Endothelial cell (in vitro differentiated cells): ENCODE results near the gene TOMM40L. TPM values are rescaled to one million over a fixed set of nuclear protein-coding genes. Genes with fewer than 3 reads are reported as not detected.

ENCODE experiments used
- DNase-seq: peaks from one replicate; pipeline ENCODE4 v3.0.0; 2021; ENCODE audit warnings: low spot score
- H3K27ac Mint-ChIP-seq: one replicate; pipeline ENCODE4 v1.8.0; 2021; ENCODE audit warnings: mixed read lengths, inconsistent platforms; ENCODE audit not compliant: unreplicated experiment
- H3K27me3 Mint-ChIP-seq: one replicate; pipeline ENCODE4 v1.8.0; 2021; ENCODE audit warnings: mild to moderate bottlenecking, moderate library complexity, mixed read lengths, inconsistent platforms; ENCODE audit not compliant: unreplicated experiment
- H3K36me3 Mint-ChIP-seq: one replicate; pipeline ENCODE4 v1.8.0; 2021; ENCODE audit warnings: mild to moderate bottlenecking, low read depth, mixed read lengths, inconsistent platforms; ENCODE audit not compliant: unreplicated experiment
- H3K4me1 Mint-ChIP-seq: one replicate; pipeline ENCODE4 v1.8.0; 2021; ENCODE audit warnings: mild to moderate bottlenecking, mixed read lengths, inconsistent platforms; ENCODE audit not compliant: unreplicated experiment
- H3K4me3 Mint-ChIP-seq: one replicate; pipeline ENCODE4 v1.8.0; 2021; ENCODE audit warnings: mild to moderate bottlenecking, mixed read lengths, inconsistent platforms; ENCODE audit not compliant: unreplicated experiment
- H3K9me3 Mint-ChIP-seq: one replicate; pipeline ENCODE4 v1.8.0; 2021; ENCODE audit warnings: mixed read lengths, inconsistent platforms; ENCODE audit not compliant: unreplicated experiment
- CTCF ChIP-seq: fragments of 200-600 bp; sonication (generic); IDR thresholded peaks from one replicate; pipeline ENCODE4 v1.5.0; 2021; ENCODE audit warnings: antibody characterized with exemption; ENCODE audit not compliant: unreplicated experiment
- total RNA-seq: library from RNA; stranded (reverse); fragmentation: NEBNext Ultra II Directional; extraction: Animal tissue kit (Norgen Biotek cat#: 25700); gene quantifications from one replicate; pipeline ENCODE4 v1.2.1, GENCODE V29; 2021; ENCODE audit not compliant: unreplicated experiment

Gene TOMM40L
- total RNA-seq, 1 donor from 2014 or later = 22.0 TPM

GRCh38 chr1:161192476-161193465 lies 33.1 kb upstream of the TOMM40L start:
- Mint-ChIP-seq H3K4me3 (peak overlapping the region; percentile 70), H3K27me3 (peaks cover 9% of the 10 kb centered on the region), H3K4me1 (peaks cover 69% of the 10 kb centered on the region), H3K27ac (peak overlapping the region; percentile 13), H3K36me3 (peaks cover 25% of the 10 kb centered on the region), H3K9me3 (no peaks in the 10 kb centered on the region)
- DNase-seq = peak; percentile 61
- TF ChIP-seq CTCF = peak; percentile 79

GRCh38 chr1:161193561-161194235 lies 32.2 kb upstream of the TOMM40L start:
- DNase-seq = no peak
- Mint-ChIP-seq H3K36me3 (peaks cover 25% of the 10 kb centered on the region), H3K4me1 (peaks cover 71% of the 10 kb centered on the region), H3K4me3 (no peak overlapping the region), H3K27me3 (peaks cover 9% of the 10 kb centered on the region), H3K27ac (peak overlapping the region; percentile 13), H3K9me3 (no peaks in the 10 kb centered on the region)
- no peak for TF ChIP-seq CTCF

DNA sequence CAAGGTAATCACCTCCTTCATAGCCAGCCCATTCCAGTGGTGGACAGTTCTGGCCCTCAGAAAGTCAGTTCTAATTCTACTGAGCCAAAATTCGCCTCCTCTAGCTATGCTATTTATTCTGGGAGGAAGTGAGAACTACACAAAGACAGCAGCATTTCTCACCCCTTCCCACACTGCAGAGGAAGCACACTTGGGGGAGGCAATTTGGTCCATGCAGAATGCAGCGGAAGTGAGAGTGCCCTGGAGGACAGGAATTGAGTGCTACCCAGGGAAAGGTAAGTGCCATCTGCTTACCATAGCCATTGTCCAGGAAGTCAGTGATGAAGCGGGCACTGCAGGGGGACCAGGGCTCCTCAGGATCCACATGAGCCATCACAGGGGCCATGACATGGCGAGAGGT lies 30.7 kb upstream of the TOMM40L start:
- TF ChIP-seq CTCF = no peak
- peaks cover 12% of the 10 kb centered on the region for H3K27me3 Mint-ChIP-seq
- peaks cover 25% of the 10 kb centered on the region for H3K36me3 Mint-ChIP-seq
- H3K9me3 Mint-ChIP-seq = no peaks in the 10 kb centered on the region
- peak overlapping the region; percentile 78 for H3K4me3 Mint-ChIP-seq
- H3K4me1 Mint-ChIP-seq = peaks cover 77% of the 10 kb centered on the region
- no peak for DNase-seq
- peak overlapping the region; percentile 36 for H3K27ac Mint-ChIP-seq

DNA sequence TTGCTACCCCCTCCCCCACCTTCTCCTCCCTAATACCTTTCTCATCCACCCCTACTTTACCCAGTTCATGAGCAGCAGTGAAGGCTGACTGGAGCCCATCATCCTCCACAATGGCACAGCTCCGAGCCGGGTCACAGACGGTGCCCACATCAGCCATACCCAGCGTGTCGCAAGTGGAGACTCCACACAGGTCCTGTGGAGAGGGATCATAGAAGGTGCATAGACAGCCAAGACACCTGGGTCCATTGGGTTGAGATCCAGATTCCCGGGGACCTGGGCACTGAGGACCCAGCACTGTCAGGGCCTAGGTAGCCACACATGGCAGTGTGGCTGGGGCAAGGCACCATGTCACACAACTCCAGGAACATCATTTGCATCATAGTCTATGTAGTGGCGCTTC lies 29.7 kb upstream of the TOMM40L start:
- Mint-ChIP-seq H3K27me3 (peaks cover 12% of the 10 kb centered on the region), H3K4me1 (peaks cover 83% of the 10 kb centered on the region), H3K9me3 (no peaks in the 10 kb centered on the region), H3K4me3 (peak overlapping the region; percentile 85), H3K36me3 (peaks cover 25% of the 10 kb centered on the region), H3K27ac (peak overlapping the region; percentile 24)
- TF ChIP-seq CTCF = no peak
- no peak for DNase-seq
